NCI-H1436 (cell line): Measurements from ENCODE around the gene CHD9NB.

Source experiments
- DNase-seq: peaks from one replicate; lab custom pipeline; 2025; lab: John Stamatoyannopoulos, UW

Gene CHD9NB

GRCh38 chr16:53031323-53031942 lies 21.3 kb downstream of the CHD9NB start:
- no peak for DNase-seq

- DNase-seq = no peak
These were observed 22.7 kb downstream of the CHD9NB start for GRCh38 chr16:53029971-53030370.

GRCh38 chr16:53024045-53024444 lies 28.7 kb downstream of the CHD9NB start:
- no peak for DNase-seq

- peak; percentile 67 for DNase-seq
These were observed 30.3 kb downstream of the CHD9NB start for GRCh38 chr16:53022374-53022773.

- DNase-seq = no peak
These were observed 33.8 kb downstream of the CHD9NB start for GRCh38 chr16:53018834-53019416.

- DNase-seq = no peak
These were observed 38.4 kb downstream of the CHD9NB start for GRCh38 chr16:53014287-53014686.

- no peak for DNase-seq
These were observed 45.6 kb downstream of the CHD9NB start for GRCh38 chr16:53007095-53007494.

GRCh38 chr16:52997922-52998321 lies 54.8 kb downstream of the CHD9NB start:
- no peak for DNase-seq

GRCh38 chr16:52994942-52995341 lies 57.8 kb downstream of the CHD9NB start:
- DNase-seq = no peak

- DNase-seq = no peak
These were observed 59.5 kb downstream of the CHD9NB start for GRCh38 chr16:52993179-52993578.

- DNase-seq = no peak
These were observed 61.1 kb downstream of the CHD9NB start for GRCh38 chr16:52991572-52991971.
